ENCODE results near the gene TMEM178B. TPM values are rescaled to one million over a fixed set of nuclear protein-coding genes. Genes with fewer than 3 reads are reported as not detected.

Gene TMEM178B
- polyA plus RNA-seq, 1 donor (not counting 4 experiments of a cell fraction or from before 2014, with no cell fraction given) = not detected

DNA sequence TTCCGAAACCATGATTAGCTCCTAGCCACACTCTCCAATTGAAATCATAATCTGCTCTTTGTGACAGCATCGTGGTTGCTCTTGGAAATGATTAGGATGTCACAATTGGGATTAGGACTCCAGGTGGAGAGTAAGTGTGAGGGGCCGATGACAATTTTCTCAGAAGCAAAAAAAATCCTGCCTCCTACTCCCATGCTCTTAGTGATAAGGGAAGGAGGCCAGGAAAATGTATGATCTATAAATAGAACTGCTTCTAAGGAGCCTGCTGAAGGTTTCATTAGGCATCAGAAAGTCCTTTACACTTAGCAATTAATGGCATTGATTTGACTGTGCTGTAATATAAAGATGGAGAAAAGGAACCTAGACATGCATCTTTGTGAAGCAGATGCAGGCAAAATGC is 251.0 kb downstream of the TMEM178B start:
- H3K79me2 ChIP-seq (ENCODE audit: control insufficient read depth, insufficient read depth, low read length) = no peaks in the 10 kb centered on the region
- H4K20me1 ChIP-seq (ENCODE audit: control insufficient read depth, extremely low read depth, insufficient read depth, low read length) = no peaks in the 10 kb centered on the region
- no peaks in the 10 kb centered on the region for H3K9me1 ChIP-seq (ENCODE audit: control insufficient read depth, extremely low read depth, insufficient read depth, low read length)
- H2AFZ ChIP-seq (ENCODE audit: control insufficient read depth, low read length) = no peak overlapping the region
- H3K4me2 ChIP-seq (ENCODE audit: control insufficient read depth, extremely low read depth, insufficient read depth, low read depth, low read length) = no peak overlapping the region
- TF ChIP-seq, protein P1, sequence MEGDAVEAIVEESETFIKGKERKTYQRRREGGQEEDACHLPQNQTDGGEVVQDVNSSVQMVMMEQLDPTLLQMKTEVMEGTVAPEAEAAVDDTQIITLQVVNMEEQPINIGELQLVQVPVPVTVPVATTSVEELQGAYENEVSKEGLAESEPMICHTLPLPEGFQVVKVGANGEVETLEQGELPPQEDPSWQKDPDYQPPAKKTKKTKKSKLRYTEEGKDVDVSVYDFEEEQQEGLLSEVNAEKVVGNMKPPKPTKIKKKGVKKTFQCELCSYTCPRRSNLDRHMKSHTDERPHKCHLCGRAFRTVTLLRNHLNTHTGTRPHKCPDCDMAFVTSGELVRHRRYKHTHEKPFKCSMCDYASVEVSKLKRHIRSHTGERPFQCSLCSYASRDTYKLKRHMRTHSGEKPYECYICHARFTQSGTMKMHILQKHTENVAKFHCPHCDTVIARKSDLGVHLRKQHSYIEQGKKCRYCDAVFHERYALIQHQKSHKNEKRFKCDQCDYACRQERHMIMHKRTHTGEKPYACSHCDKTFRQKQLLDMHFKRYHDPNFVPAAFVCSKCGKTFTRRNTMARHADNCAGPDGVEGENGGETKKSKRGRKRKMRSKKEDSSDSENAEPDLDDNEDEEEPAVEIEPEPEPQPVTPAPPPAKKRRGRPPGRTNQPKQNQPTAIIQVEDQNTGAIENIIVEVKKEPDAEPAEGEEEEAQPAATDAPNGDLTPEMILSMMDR (optimal IDR thresholded peaks at IDR 0.05 in 1 of 3, IDR thresholded peaks at IDR 0.05 in 1 of 3, conservative IDR thresholded peaks at IDR 0.05 in 1 of 3; ENCODE audit: extremely low read depth in 1 of 3, insufficient read depth in 2 of 3, low read length in 3 of 3) = no peak
- TF ChIP-seq EZH2 (IDR thresholded peaks at IDR 0.05; ENCODE audit: low read length) = no peak
- DNase-seq (ENCODE audit: low read depth, low spot score) (no peak), FAIRE-seq (no peak)
- no peaks in the 10 kb centered on the region for H3K27me3 ChIP-seq (ENCODE audit: control insufficient read depth, extremely low read depth, insufficient read depth, low read length)
- H3K27ac ChIP-seq (ENCODE audit: control insufficient read depth, insufficient read depth, low read length) = no peak overlapping the region
- no peaks in the 10 kb centered on the region for H3K4me1 ChIP-seq (ENCODE audit: control insufficient read depth, extremely low read depth, insufficient read depth, low read length)
- H3K9me3 ChIP-seq (ENCODE audit: control insufficient read depth, low read depth, low read length) = no peaks in the 10 kb centered on the region
- H3K9ac ChIP-seq (ENCODE audit: control insufficient read depth, extremely low read depth, insufficient read depth, low read length) = no peak overlapping the region
- H3K36me3 ChIP-seq (ENCODE audit: control insufficient read depth in 2 of 2, extremely low read depth in 1 of 2, insufficient read depth in 2 of 2, low read length in 2 of 2) = no peaks in the 10 kb centered on the region
- dilution Hi-C loops (cut with MboI; ENCODE audit: extremely low pct_ligation_motif_present, low sequenced_read_pairs) = no loop called here
- no peak overlapping the region for H3K4me3 ChIP-seq (ENCODE audit: control insufficient read depth in 2 of 3, extremely low read depth in 1 of 3, insufficient read depth in 2 of 3, low read depth in 1 of 3, low read length in 3 of 3)

- FAIRE-seq = no peak
- no peaks in the 10 kb centered on the region for H3K79me2 ChIP-seq (ENCODE audit: control insufficient read depth, insufficient read depth, low read length)
- no peak overlapping the region for H3K4me3 ChIP-seq (ENCODE audit: control insufficient read depth in 2 of 3, extremely low read depth in 1 of 3, insufficient read depth in 2 of 3, low read depth in 1 of 3, low read length in 3 of 3)
- H3K9me1 ChIP-seq (ENCODE audit: control insufficient read depth, extremely low read depth, insufficient read depth, low read length) = no peaks in the 10 kb centered on the region
- H3K27ac ChIP-seq (ENCODE audit: control insufficient read depth, insufficient read depth, low read length) = no peak overlapping the region
- no peaks in the 10 kb centered on the region for H4K20me1 ChIP-seq (ENCODE audit: control insufficient read depth, extremely low read depth, insufficient read depth, low read length)
- no peaks in the 10 kb centered on the region for H3K27me3 ChIP-seq (ENCODE audit: control insufficient read depth, extremely low read depth, insufficient read depth, low read length)
- H3K4me2 ChIP-seq (ENCODE audit: control insufficient read depth, extremely low read depth, insufficient read depth, low read depth, low read length) = no peak overlapping the region
- H3K4me1 ChIP-seq (ENCODE audit: control insufficient read depth, extremely low read depth, insufficient read depth, low read length) = no peaks in the 10 kb centered on the region
- DNase-seq (ENCODE audit: low read depth, low spot score) = no peak
- H3K36me3 ChIP-seq (ENCODE audit: control insufficient read depth in 2 of 2, extremely low read depth in 1 of 2, insufficient read depth in 2 of 2, low read length in 2 of 2) = no peaks in the 10 kb centered on the region
- dilution Hi-C loops (cut with MboI; ENCODE audit: extremely low pct_ligation_motif_present, low sequenced_read_pairs) = no loop called here
- TF ChIP-seq, protein P1 (optimal IDR thresholded peaks at IDR 0.05 in 1 of 3, IDR thresholded peaks at IDR 0.05 in 1 of 3, conservative IDR thresholded peaks at IDR 0.05 in 1 of 3; ENCODE audit: extremely low read depth in 1 of 3, insufficient read depth in 2 of 3, low read length in 3 of 3) = no peak
- TF ChIP-seq EZH2 (IDR thresholded peaks at IDR 0.05; ENCODE audit: low read length) = no peak
- H2AFZ ChIP-seq (ENCODE audit: control insufficient read depth, low read length) = no peak overlapping the region
- no peak overlapping the region for H3K9ac ChIP-seq (ENCODE audit: control insufficient read depth, extremely low read depth, insufficient read depth, low read length)
- no peaks in the 10 kb centered on the region for H3K9me3 ChIP-seq (ENCODE audit: control insufficient read depth, low read depth, low read length)
These were observed 251.4 kb downstream of the TMEM178B start for GRCh38 chr7:141325275-141325674.
